Glutamatergic neuron (in vitro differentiated cells): ENCODE results near the gene TMEM140. TPM values are rescaled to one million over a fixed set of nuclear protein-coding genes. Genes with fewer than 3 reads are reported as not detected.

Source experiments
- DNase-seq: peaks from one replicate; pipeline ENCODE4 v3.0.0; 2022
- H3K27ac Mint-ChIP-seq: one replicate; pipeline ENCODE4 v1.8.0; 2020; ENCODE audit warnings: mild to moderate bottlenecking, mixed read lengths, inconsistent platforms; ENCODE audit not compliant: unreplicated experiment
- H3K27me3 Mint-ChIP-seq: one replicate; pipeline ENCODE4 v1.8.0; 2020; ENCODE audit warnings: mild to moderate bottlenecking, moderate library complexity, mixed read lengths, inconsistent platforms; ENCODE audit not compliant: unreplicated experiment
- H3K36me3 Mint-ChIP-seq: one replicate; pipeline ENCODE4 v1.8.0; 2020; ENCODE audit warnings: mild to moderate bottlenecking, mixed read lengths, inconsistent platforms; ENCODE audit not compliant: unreplicated experiment
- H3K4me1 Mint-ChIP-seq: one replicate; pipeline ENCODE4 v1.8.0; 2020; ENCODE audit warnings: mild to moderate bottlenecking, low read depth, mixed read lengths, inconsistent platforms; ENCODE audit not compliant: unreplicated experiment
- H3K4me3 Mint-ChIP-seq: one replicate; pipeline ENCODE4 v1.8.0; 2020; ENCODE audit warnings: mild to moderate bottlenecking, mixed read lengths, inconsistent platforms; ENCODE audit not compliant: unreplicated experiment
- H3K9me3 Mint-ChIP-seq: one replicate; pipeline ENCODE4 v1.8.0; 2020; ENCODE audit warnings: mild to moderate bottlenecking, moderate library complexity, mixed read lengths, inconsistent platforms; ENCODE audit not compliant: unreplicated experiment
- microRNA-seq: library from miRNA; unstranded; fragments of <30 nt; microRNA quantifications from one replicate; pipeline ENCODE4, GENCODE V29; 2020; ENCODE audit not compliant: unreplicated experiment
- total RNA-seq: library from RNA; stranded (reverse); fragmentation: NEBNext Ultra II Directional; extraction: Animal tissue kit (Norgen Biotek cat#: 25700); gene quantifications from one replicate; pipeline ENCODE4 v1.2.1, GENCODE V29; 2021; ENCODE audit not compliant: unreplicated experiment
- TF ChIP-seq, protein P1 (sequence below): fragments of 200-600 bp; sonication (generic); IDR thresholded peaks from one replicate; pipeline ENCODE4 v1.5.0; 2021; ENCODE audit not compliant: partially characterized antibody, unreplicated experiment

TMEM140 gene
- total RNA-seq, 1 donor from 2014 or later, result not detected

DNA sequence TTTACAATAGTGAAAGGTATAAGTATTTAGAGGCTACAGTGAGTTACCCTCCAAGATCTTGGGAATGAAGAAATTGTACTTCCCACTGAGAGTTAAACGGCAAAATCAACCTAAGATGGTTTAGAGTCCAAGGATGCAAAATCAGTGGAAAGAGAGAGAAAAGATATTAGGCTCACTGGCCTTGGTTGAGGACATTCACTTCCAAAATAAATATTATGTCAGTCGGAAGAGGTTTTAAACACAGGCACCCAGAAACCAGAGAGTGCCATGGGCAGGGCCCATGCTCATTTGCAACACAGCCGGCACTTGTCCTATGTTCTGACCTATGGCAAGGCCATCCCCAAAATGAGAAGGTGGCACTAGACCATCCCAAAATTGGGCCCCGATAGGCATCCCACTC, 67.3 kb downstream of the TMEM140 start:
- Mint-ChIP-seq H3K27ac (no peak overlapping the region), H3K4me3 (no peak overlapping the region), H3K9me3 (no peaks in the 10 kb centered on the region), H3K4me1 (peaks cover 1% of the 10 kb centered on the region), H3K27me3 (no peaks in the 10 kb centered on the region), H3K36me3 (no peaks in the 10 kb centered on the region)
- TF ChIP-seq, protein P1, sequence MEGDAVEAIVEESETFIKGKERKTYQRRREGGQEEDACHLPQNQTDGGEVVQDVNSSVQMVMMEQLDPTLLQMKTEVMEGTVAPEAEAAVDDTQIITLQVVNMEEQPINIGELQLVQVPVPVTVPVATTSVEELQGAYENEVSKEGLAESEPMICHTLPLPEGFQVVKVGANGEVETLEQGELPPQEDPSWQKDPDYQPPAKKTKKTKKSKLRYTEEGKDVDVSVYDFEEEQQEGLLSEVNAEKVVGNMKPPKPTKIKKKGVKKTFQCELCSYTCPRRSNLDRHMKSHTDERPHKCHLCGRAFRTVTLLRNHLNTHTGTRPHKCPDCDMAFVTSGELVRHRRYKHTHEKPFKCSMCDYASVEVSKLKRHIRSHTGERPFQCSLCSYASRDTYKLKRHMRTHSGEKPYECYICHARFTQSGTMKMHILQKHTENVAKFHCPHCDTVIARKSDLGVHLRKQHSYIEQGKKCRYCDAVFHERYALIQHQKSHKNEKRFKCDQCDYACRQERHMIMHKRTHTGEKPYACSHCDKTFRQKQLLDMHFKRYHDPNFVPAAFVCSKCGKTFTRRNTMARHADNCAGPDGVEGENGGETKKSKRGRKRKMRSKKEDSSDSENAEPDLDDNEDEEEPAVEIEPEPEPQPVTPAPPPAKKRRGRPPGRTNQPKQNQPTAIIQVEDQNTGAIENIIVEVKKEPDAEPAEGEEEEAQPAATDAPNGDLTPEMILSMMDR, result no peak
- DNase-seq, result no peak

DNA sequence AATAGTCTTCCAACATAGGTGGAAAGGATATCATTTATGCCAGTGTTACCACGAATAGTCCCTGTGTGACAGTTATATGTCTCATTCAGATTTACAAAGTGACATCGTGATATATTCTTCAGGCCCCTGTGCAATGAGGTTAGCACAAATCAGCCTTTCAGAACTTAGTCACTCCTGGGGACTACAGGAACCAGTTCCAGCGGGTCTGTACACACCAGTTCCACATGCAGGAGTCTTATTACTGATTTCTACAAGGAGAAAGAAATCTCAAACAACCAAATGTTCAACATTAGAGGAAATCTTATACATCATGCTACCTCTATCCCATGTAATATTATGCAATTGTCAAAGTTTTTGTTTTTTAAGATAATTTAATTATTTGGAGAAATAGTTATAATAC, 67.8 kb downstream of the TMEM140 start:
- Mint-ChIP-seq H3K27me3 (no peaks in the 10 kb centered on the region), H3K36me3 (no peaks in the 10 kb centered on the region), H3K4me1 (peaks cover 1% of the 10 kb centered on the region), H3K9me3 (peaks cover 2% of the 10 kb centered on the region), H3K4me3 (no peak overlapping the region), H3K27ac (no peak overlapping the region)
- TF ChIP-seq, protein P1, result no peak
- DNase-seq, result no peak

Small RNA genes within 50 kb of the gene (microRNA-seq; reads per million reads assigned to microRNA genes)
- 1.8 reads per million, percentile 9 among the genes with 10 or more reads in this experiment for gene MIR6509

Other genes with a start within 250 kb of the TMEM140 start
- 2.3 TPM for gene AGBL3, start 161.6 kb upstream of the TMEM140 start, total RNA-seq
- gene CYREN, start 22.6 kb downstream of the TMEM140 start, total RNA-seq, result 33.3 TPM
- 24.5 TPM for gene WDR91, start 63.5 kb downstream of the TMEM140 start, total RNA-seq
- not detected for gene STRA8, start 85.8 kb downstream of the TMEM140 start, total RNA-seq